Measurements from ENCODE around the gene FOXI2. TPM values are rescaled to one million over a fixed set of nuclear protein-coding genes. Genes with fewer than 3 reads are reported as not detected.

Gene FOXI2
- total and polyA plus RNA-seq, 9 of the 15 experiments (the other 6 are each of a cell fraction or from before 2014, with no cell fraction given), result not detected

DNA sequence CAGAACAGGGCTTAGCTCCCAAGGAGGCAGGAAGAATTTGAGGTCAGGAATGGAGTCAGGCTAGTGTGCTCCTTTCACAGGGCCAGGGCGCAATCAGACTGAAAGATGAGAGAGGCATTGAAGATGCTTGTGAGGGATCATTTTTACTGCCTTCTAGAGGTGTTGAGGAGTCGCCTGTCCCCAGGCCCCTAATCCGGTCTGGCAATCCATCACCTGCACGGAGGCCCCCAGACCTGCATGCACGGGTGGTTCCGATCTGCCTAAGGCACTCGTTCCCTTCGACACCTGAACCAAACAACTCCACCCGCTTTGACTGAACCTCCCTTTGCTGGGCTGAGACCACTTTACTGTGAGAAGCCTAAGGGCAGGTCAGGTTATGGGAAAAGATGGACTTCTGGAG is 8.0 kb downstream of the FOXI2 start:
- Histone ChIP-seq H3K36me3 (ENCODE audit: control insufficient read depth, insufficient read depth, low read length) (no peaks in the 10 kb centered on the region), H4K20me1 (replicated peaks; ENCODE audit: control insufficient read depth, insufficient read depth, low read length) (no peaks in the 10 kb centered on the region), H3K27me3 (ENCODE audit: control insufficient read depth in 2 of 2, insufficient read depth in 2 of 2, low read length in 2 of 2) (no peaks in the 10 kb centered on the region), H3K9me1 (ENCODE audit: control insufficient read depth, insufficient read depth, low read length) (no peaks in the 10 kb centered on the region), H3K79me2 (ENCODE audit: control insufficient read depth, insufficient read depth, low read length) (no peaks in the 10 kb centered on the region), H2AFZ (ENCODE audit: low read depth, low read length) (no peak overlapping the region), H3K4me2 (ENCODE audit: insufficient read depth, low read length) (no peak overlapping the region), H3K27ac (ENCODE audit: extremely low read depth, low read depth, low read length) (no peak overlapping the region), H3K4me3 (no peak overlapping the region), H3K9ac (ENCODE audit: insufficient read depth in 1 of 2, low read depth in 2 of 2, low read length in 2 of 2) (no peak overlapping the region), H3K9me3 (replicated peaks; ENCODE audit: control insufficient read depth, insufficient read depth, low read depth, low read length) (no peaks in the 10 kb centered on the region), H3K4me1 (replicated peaks in 1 of 2; ENCODE audit: control insufficient read depth in 2 of 2, insufficient read depth in 2 of 2, low read length in 2 of 2) (no peaks in the 10 kb centered on the region)
- intact Hi-C loops (cut with micrococcal nuclease) (no loop called here), in situ Hi-C loops (cut with MboI) (no loop called here)
- DNase-seq (ENCODE audit: extremely low read depth in 1 of 4, low spot score in 3 of 4) (no peak), FAIRE-seq (no peak), ATAC-seq (no peak)
- POLR2A ChIA-PET, result no interaction called here
- 0% methylated on average over 1 of the region's 9 CpGs for WGBS (ENCODE audit: insufficient coverage, low coverage, missing lambda C conversion rate)
- CTCF ChIA-PET (ENCODE audit: low intra/inter-chr PET ratio), result no interaction called here
- no TSS peak for BruUV-seq (replicated peaks)
- TF ChIP-seq ZBTB17 (CRISPR knock-in tag; IDR thresholded peaks at IDR 0.05), result no peak
- TF ChIP-seq TRIM24 (IDR thresholded peaks at IDR 0.05), result no peak
- TF ChIP-seq ZNF431 (CRISPR knock-in tag; IDR thresholded peaks at IDR 0.05), result no peak
- TF ChIP-seq ELF4 (CRISPR knock-in tag; IDR thresholded peaks at IDR 0.05), result no peak
- TF ChIP-seq ZNF143 (CRISPR knock-in tag; IDR thresholded peaks at IDR 0.05), result no peak
- no peak for TF ChIP-seq CBFA2T3 (IDR thresholded peaks at IDR 0.05)
- TF ChIP-seq GTF2E2 (tag; IDR thresholded peaks at IDR 0.05), result no peak
- TF ChIP-seq RAD21 (CRISPR knock-in tag; conservative IDR thresholded peaks at IDR 0.05 in 1 of 2, IDR thresholded peaks at IDR 0.05 in 1 of 2), result no peak
- TF ChIP-seq RBM39 (optimal IDR thresholded peaks at IDR 0.05; ENCODE audit: low read depth, low read length), result no peak
- TF ChIP-seq SNIP1 (IDR thresholded peaks at IDR 0.05; ENCODE audit: low read depth), result no peak
- TF ChIP-seq SIRT6 (IDR thresholded peaks at IDR 0.05; ENCODE audit: low read depth, low read length), result no peak
- no peak for TF ChIP-seq ZZZ3 (IDR thresholded peaks at IDR 0.05)
- TF ChIP-seq, protein P1, sequence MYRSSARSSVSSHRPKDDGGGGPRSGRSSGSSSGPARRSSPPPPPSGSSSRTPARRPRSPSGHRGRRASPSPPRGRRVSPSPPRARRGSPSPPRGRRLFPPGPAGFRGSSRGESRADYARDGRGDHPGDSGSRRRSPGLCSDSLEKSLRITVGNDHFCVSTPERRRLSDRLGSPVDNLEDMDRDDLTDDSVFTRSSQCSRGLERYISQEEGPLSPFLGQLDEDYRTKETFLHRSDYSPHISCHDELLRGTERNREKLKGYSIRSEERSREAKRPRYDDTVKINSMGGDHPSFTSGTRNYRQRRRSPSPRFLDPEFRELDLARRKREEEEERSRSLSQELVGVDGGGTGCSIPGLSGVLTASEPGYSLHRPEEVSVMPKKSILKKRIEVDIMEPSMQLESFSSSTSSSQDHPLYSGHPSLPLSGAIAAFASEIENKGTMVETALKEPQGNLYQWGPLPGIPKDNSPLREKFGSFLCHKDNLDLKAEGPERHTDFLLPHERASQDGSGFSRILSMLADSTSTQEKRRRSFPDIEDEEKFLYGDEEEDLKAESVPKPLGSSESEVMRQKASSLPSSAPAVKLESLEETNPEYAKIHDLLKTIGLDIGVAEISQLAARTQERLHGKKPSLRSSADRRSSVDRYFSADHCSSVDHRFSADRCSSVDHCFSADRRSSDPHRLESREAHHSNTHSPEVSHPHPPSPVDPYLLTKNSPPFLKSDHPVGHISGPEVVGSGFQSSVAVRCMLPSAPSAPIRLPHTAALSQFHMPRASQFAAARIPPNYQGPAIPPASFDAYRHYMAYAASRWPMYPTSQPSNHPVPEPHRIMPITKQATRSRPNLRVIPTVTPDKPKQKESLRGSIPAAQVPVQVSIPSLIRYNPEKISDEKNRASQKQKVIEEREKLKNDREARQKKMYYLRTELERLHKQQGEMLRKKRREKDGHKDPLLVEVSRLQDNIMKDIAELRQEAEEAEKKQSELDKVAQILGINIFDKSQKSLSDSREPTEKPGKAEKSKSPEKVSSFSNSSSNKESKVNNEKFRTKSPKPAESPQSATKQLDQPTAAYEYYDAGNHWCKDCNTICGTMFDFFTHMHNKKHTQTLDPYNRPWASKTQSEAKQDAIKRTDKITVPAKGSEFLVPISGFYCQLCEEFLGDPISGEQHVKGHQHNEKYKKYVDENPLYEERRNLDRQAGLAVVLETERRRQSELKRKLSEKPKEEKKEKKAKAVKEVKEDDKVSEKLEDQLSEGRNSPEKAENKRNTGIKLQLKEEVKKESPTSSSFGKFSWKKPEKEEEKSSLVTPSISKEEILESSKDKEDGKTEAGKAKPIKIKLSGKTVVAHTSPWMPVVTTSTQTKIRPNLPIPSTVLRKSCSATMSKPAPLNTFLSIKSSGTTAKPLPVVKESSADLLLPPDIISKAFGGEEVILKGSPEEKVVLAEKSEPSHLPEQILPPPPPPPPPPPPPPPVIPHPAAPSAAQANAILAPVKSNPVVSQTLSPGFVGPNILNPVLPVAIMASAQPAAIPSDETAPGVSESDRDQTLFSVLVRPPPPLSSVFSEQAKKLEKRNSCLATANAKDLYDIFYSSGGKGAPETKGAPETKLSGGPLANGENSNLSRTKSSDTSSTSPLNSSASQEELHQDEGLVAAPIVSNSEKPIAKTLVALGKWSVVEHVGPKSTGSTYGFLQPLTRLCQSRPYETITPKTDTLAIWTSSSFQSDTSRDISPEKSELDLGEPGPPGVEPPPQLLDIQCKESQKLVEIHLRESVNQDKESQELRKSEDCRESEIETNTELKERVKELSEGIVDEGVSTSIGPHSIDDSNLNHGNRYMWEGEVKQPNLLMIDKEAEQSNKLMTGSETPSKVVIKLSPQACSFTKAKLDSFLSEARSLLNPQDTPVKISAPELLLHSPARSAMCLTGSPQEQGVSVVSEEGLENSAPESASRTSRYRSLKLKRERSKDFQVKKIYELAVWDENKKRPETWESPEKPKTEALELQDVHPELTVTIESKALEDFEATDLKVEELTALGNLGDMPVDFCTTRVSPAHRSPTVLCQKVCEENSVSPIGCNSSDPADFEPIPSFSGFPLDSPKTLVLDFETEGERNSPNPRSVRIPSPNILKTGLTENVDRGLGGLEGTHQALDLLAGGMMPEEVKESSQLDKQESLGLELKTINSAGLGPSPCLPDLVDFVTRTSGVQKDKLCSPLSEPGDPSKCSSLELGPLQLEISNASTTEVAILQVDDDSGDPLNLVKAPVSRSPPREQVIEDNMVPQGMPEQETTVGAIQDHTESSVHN (IDR thresholded peaks at IDR 0.05; ENCODE audit: borderline replicate concordance in 1 of 2, low read depth in 1 of 2), result no peak
- TF ChIP-seq HDAC2 (IDR thresholded peaks at IDR 0.05), result no peak
- TF ChIP-seq NR3C1 (CRISPR knock-in tag; IDR thresholded peaks at IDR 0.05), result no peak
- TF ChIP-seq RHOXF2B (CRISPR knock-in tag; conservative IDR thresholded peaks at IDR 0.05), result no peak

Measured in K562 (cell line).